ENCODE results near the gene TRPC5OS.

- TF ChIP-seq EP300 (conservative IDR thresholded peaks at IDR 0.05; ENCODE audit: poor library complexity, severe bottlenecking) (no peak), CTCF (IDR thresholded peaks at IDR 0.05; ENCODE audit: poor library complexity, severe bottlenecking) (no peak), POLR2AphosphoS5 (IDR thresholded peaks at IDR 0.05) (no peak), RAD21 (conservative IDR thresholded peaks at IDR 0.05) (no peak), MXI1 (conservative IDR thresholded peaks at IDR 0.05; ENCODE audit: poor library complexity, severe bottlenecking) (no peak), EZH2 (IDR thresholded peaks at IDR 0.05; ENCODE audit: borderline replicate concordance, insufficient read depth, low read length, poor library complexity, severe bottlenecking) (no peak), SMC3 (conservative IDR thresholded peaks at IDR 0.05; ENCODE audit: poor library complexity) (no peak), REST (IDR thresholded peaks at IDR 0.05; ENCODE audit: borderline replicate concordance) (no peak)
These were observed 38.8 kb upstream of the TRPC5OS start for GRCh38 chrX:111837197-111837596.

Data from neural cell (in vitro differentiated cells).